Left lung (tissue), 10 donors: ENCODE data around the gene ANK3. TPM values are rescaled to one million over a fixed set of nuclear protein-coding genes. Genes with fewer than 3 reads are reported as not detected.

Source experiments
- ATAC-seq: fragments of 200-7000 bp; cut with Tn5 transposase; one replicate; pipeline ENCODE4 v1.9.1; 2020; ENCODE audit warnings: moderate library complexity
- DNase-seq, 4 donors: peaks; one replicate each; pipeline ENCODE4 v3.0.0-alpha.2; 2013 to 2020
- H3K27ac ChIP-seq, 2 donors: fragments of 200-600 bp; sonication (generic) in 1 of 2; one replicate each; pipeline versions ENCODE4 v1.5.0 to v1.8.0; 2020 to 2021
- H3K27me3 ChIP-seq, 2 donors: fragments of 200-600 bp; sonication (generic) in 1 of 2; one replicate each; pipeline versions ENCODE4 v1.5.0 to v1.8.0; 2020 to 2021
- H3K36me3 ChIP-seq, 2 donors: fragments of 200-600 bp; sonication (generic) in 1 of 2; one replicate each; pipeline versions ENCODE4 v1.5.0 to v1.8.0; 2020 to 2021
- H3K4me1 ChIP-seq, 2 donors: fragments of 200-600 bp; one replicate each; pipeline ENCODE4 v1.8.0; 2021
- H3K4me3 ChIP-seq, 2 donors: fragments of 200-600 bp; sonication (generic) in 1 of 2; one replicate each; pipeline versions ENCODE4 v1.5.0 to v1.8.0; 2020 to 2021; ENCODE audit warnings: mild to moderate bottlenecking in 1 of 2
- H3K9me3 ChIP-seq, 2 donors: fragments of 200-600 bp; sonication (generic) in 1 of 2; one replicate each; pipeline versions ENCODE4 v1.5.0 to v1.8.0; 2020 to 2021
- intact Hi-C, 2 donors: fragments of 100-400 bp; cut with DNase I; formaldehyde crosslinking; loops; one replicate each; pipeline versions ENCODE4 v1.11.2 to v1.14.2; 2022
- polyA plus RNA-seq, 6 donors: library from polyadenylated mRNA; unstranded; fragments of 120-200 nt; gene quantifications; one replicate each; pipeline ENCODE4 v1.2.1, GENCODE V29; 2013; ENCODE audit not compliant: insufficient read length in 6 of 6
- total RNA-seq, 2 donors: library from RNA; stranded (reverse); fragmentation: NEBNext Ultra II Directional; extraction: Animal tissue kit (Norgen Biotek cat#: 25700); gene quantifications; one replicate each; pipeline ENCODE4 v1.2.1, GENCODE V29; 2021
- TF ChIP-seq, protein P1 (sequence below), 2 donors: fragments of 200-600 bp; sonication (generic) in 1 of 2; IDR thresholded peaks; one replicate each; pipeline versions ENCODE4 v1.5.0 to v1.8.0; 2021; ENCODE audit warnings: antibody characterized with exemption in 2 of 2
- donor health status: DM: no; HTN: yes; CAD: no.
- donor health status: DM: no; HTN: no; CAD: no.

ANK3 gene
- total and polyA plus RNA-seq, 8 donors = 22.1 to 74.1 (median 35.1) TPM

DNA sequence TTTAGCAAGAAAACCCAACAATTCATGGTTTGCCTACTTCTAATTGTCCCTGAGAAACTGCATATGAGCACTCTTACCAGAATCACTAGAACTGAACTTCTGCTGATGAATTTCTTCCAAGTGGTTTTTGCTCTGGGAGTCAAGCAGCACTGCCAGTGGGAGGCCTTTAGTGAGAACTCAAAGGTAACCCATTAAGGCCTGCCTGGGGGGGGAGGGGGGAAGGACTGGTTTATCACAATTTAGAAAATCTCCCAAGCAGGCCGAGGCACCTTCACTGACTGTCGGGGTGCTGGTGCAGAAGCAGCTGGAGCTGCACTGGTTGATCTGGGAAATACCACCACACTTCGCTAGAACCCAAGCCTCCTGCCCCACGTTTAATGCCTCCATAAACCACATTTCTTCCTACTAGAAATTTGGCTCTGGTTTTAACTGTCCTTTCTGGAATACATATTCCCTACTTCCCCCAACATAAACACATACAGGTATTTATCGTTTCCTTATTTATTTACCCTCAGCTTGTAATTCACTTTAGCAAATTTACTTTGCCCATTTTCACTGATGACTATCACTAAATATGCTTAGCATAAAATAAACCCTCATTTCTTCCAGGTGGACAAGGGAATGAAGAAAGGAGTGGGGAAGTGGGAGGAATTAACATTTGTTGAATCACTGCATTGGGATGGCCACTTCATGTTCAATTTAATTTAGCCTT, 14.2 kb downstream of the ANK3 start:
- no peaks in the 10 kb centered on the region for H3K36me3 ChIP-seq
- H3K4me3 ChIP-seq = no peak overlapping the region
- ATAC-seq (no peak), DNase-seq (no peak)
- no peaks in the 10 kb centered on the region for H3K27me3 ChIP-seq
- H3K27ac ChIP-seq = no peak overlapping the region
- no peaks in the 10 kb centered on the region for H3K4me1 ChIP-seq
- H3K9me3 ChIP-seq = no peaks in the 10 kb centered on the region
- TF ChIP-seq, protein P1, sequence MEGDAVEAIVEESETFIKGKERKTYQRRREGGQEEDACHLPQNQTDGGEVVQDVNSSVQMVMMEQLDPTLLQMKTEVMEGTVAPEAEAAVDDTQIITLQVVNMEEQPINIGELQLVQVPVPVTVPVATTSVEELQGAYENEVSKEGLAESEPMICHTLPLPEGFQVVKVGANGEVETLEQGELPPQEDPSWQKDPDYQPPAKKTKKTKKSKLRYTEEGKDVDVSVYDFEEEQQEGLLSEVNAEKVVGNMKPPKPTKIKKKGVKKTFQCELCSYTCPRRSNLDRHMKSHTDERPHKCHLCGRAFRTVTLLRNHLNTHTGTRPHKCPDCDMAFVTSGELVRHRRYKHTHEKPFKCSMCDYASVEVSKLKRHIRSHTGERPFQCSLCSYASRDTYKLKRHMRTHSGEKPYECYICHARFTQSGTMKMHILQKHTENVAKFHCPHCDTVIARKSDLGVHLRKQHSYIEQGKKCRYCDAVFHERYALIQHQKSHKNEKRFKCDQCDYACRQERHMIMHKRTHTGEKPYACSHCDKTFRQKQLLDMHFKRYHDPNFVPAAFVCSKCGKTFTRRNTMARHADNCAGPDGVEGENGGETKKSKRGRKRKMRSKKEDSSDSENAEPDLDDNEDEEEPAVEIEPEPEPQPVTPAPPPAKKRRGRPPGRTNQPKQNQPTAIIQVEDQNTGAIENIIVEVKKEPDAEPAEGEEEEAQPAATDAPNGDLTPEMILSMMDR (IDR thresholded peaks at IDR 0.05) = no peak
- intact Hi-C loops = no loop called here

DNA sequence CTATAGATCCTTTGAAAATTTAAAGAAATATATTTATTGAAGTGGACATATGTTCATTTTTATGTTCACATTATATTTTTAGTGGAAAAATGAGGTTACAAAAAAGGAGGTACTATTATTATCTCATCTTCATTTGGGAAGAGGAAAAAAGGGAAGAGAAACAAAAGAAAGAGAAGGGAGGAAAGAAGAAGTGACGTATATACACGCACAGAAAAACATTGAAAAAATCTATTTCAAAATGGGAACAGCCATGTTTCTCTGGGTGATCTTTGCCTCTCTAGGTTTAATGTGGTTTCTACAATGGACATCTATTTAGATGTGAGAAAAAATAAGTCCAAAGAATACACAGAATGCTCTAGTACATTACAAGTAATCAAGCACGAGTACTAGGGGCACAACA, 14.8 kb downstream of the ANK3 start:
- intact Hi-C loops = no loop called here
- Histone ChIP-seq H3K4me3 (no peak overlapping the region), H3K4me1 (no peaks in the 10 kb centered on the region), H3K27me3 (no peaks in the 10 kb centered on the region), H3K9me3 (no peaks in the 10 kb centered on the region), H3K36me3 (no peaks in the 10 kb centered on the region), H3K27ac (no peak overlapping the region)
- DNase-seq (no peak), ATAC-seq (no peak)
- TF ChIP-seq, protein P1 (IDR thresholded peaks at IDR 0.05) = no peak

DNA sequence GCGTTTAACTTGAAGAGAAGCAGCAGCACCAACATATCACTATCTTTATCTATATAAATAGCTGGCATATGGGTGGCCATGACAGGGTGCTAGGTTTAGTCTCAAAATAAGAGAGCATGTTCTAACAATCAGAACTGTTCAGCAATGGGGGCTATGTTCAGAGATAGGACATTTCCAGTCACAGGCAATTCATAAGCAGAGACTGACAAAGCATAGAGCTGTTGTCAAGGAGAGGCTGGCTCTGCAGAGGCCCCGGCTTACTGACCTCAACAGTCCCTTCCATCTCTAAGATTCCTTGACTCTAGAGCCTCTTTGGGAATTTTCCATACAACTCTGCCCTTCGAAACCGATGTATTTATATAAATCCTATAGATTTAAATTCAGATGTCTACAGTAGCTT, 17.2 kb downstream of the ANK3 start:
- ATAC-seq (no peak), DNase-seq (no peak)
- H3K9me3 ChIP-seq = no peaks in the 10 kb centered on the region
- H3K4me3 ChIP-seq = no peak overlapping the region
- intact Hi-C loops = no loop called here
- no peaks in the 10 kb centered on the region for H3K27me3 ChIP-seq
- H3K4me1 ChIP-seq = no peaks in the 10 kb centered on the region
- no peaks in the 10 kb centered on the region for H3K36me3 ChIP-seq
- TF ChIP-seq, protein P1 (IDR thresholded peaks at IDR 0.05) = no peak
- no peak overlapping the region for H3K27ac ChIP-seq

DNA sequence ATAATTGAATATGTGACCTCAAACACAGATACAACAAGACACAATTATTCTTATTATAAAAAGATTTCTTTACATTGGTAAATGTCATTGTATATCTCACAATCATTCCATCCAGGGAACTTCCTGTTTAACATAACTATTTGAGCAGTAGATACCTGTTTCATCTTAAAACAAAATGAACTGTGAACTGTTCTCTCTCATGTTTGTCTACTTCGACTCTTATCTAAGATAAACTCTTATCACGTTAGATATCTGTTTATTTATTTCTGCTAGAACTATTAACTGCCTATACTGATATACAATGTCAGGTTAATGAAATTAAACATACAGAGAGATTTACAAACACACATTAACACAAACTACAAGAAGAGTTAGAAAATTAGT, 20.1 kb downstream of the ANK3 start:
- no peak for DNase-seq
- TF ChIP-seq, protein P1 (IDR thresholded peaks at IDR 0.05) = no peak

DNA sequence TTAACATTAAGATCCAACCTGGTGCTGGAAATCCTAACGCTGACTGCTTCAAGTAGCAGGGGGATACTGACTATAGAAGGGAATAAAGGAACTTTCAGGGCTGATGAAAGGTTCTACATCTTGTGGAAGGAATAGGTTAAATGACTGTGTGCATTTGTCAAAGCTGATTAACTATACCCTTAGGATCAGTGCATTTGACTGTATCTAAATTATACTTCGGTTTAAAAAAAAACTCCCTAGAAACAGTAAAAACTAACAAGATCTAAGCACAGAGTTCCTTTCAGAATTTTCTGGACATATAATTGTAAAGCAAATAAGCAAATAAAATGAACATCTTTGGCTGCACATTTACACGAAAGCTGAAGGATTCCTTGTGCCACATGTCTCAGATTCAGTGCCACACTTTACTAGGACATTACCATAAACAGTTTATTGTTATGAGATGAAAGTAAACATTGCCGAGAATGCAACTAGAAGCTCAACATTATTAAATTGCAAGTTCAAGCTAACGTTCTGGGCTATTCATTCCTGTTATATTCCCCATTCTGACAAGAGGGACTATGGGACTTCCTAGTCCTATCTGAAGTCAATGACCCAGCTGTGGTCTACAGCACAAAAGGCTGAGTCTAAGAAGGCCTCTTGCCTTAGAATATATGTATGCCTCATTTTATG, 20.7 kb downstream of the ANK3 start:
- Histone ChIP-seq H3K27ac (no peak overlapping the region), H3K4me1 (no peaks in the 10 kb centered on the region), H3K36me3 (no peaks in the 10 kb centered on the region), H3K9me3 (no peaks in the 10 kb centered on the region), H3K4me3 (no peak overlapping the region), H3K27me3 (no peaks in the 10 kb centered on the region)
- ATAC-seq = no peak
- intact Hi-C loops = no loop called here
- TF ChIP-seq, protein P1 (IDR thresholded peaks at IDR 0.05) = no peak
- DNase-seq = no peak

More for the DNA sequence above, 20.1 kb downstream of the ANK3 start:
- intact Hi-C loops = no loop called here
- H3K4me3 ChIP-seq = no peak overlapping the region
- no peaks in the 10 kb centered on the region for H3K4me1 ChIP-seq
- no peak for ATAC-seq
- H3K27ac ChIP-seq = no peak overlapping the region
- H3K9me3 ChIP-seq = no peaks in the 10 kb centered on the region
- H3K36me3 ChIP-seq = no peaks in the 10 kb centered on the region
- no peaks in the 10 kb centered on the region for H3K27me3 ChIP-seq
